ENCODE results near the gene ADAMTSL1.
"Not testable (repeated sequence)": the region's sequence is repeated elsewhere in the genome, so short reads cannot be mapped to it uniquely, and the experiment has no call there.

The ADAMTSL1 gene

DNA sequence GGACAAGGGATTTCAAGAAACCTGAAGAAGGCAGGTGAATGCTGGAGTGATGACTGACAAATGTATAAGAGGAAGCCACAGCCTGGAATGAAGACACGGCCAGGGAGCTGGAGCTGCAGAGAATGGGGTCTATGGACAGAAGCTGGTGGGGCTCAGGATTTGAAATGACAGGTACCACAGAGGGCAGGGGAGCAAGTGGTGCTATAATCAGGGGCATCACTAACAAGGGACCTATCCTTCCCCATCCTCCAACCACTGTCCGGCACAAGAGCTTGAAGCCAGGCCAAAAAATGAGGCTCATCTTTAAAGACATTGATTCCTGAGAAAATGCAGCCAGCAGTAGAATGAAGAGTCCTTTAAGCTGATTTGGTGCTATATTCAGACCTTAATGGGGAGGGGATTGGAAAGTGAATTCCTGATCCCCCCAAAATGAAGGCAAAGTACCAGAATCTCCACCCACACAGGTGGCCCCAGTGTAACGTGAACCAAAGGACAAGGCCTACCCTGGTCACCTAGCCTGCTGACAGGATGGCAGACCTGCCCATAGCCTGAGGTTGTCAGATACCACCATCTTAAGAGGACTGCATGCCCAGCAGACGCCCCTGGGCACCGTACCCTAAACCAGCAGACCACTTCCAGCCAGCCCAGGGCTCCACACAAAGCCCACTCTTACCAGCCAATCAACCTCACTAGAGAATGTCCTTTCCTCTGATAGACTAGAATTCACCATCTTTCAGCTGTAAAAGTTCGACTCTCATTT is 449.9 kb downstream of the ADAMTSL1 start:
- no peaks in the 10 kb centered on the region for H3K27me3 ChIP-seq (ENCODE audit: control insufficient read depth in 2 of 2, insufficient read depth in 2 of 2, low read length in 2 of 2)
- H3K9ac ChIP-seq (ENCODE audit: low read depth in 1 of 2, low read length in 2 of 2): no peak overlapping the region
- no peaks in the 10 kb centered on the region for H3K9me3 ChIP-seq (ENCODE audit: control insufficient read depth in 2 of 2, low read length in 2 of 2)
- H3K36me3 ChIP-seq (ENCODE audit: control insufficient read depth in 2 of 2, insufficient read depth in 2 of 2, low read length in 2 of 2): no peaks in the 10 kb centered on the region
- H3K27ac ChIP-seq (ENCODE audit: low read depth in 2 of 2, low read length in 2 of 2): no peak overlapping the region
- H3K4me1 ChIP-seq (ENCODE audit: control insufficient read depth in 2 of 2, insufficient read depth in 2 of 2, low read length in 2 of 2): peaks cover 0 to 4% of the 10 kb centered on the region in 2 donors
- H3K4me3 ChIP-seq (ENCODE audit: low read length in 2 of 2): no peak overlapping the region

DNA sequence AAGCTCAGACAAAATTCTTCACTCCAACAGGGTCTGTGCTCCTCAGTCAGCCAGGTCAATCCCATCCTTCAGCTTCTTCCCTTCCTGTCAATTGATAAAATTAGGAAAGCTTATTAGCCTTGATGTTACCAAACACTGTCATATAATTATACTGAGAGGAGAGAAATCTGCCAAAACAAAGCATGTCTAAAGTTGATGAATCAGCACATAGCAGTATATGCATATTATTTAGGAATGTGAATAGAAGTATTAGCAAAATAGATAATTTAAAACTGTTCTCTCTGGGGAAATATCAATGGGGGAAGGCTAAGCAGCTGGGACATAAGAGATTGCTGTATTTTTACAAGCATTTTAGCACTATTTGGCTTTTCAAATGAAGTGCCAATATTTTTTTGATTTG is 451.9 kb downstream of the ADAMTSL1 start:
- Histone ChIP-seq H3K27me3 (ENCODE audit: control insufficient read depth in 2 of 2, insufficient read depth in 2 of 2, low read length in 2 of 2) (no peaks in the 10 kb centered on the region), H3K9me3 (ENCODE audit: control insufficient read depth in 2 of 2, low read length in 2 of 2) (no peaks in the 10 kb centered on the region), H3K27ac (ENCODE audit: low read depth in 2 of 2, low read length in 2 of 2) (no peak overlapping the region), H3K4me3 (ENCODE audit: low read length in 2 of 2) (no peak overlapping the region), H3K4me1 (ENCODE audit: control insufficient read depth in 2 of 2, insufficient read depth in 2 of 2, low read length in 2 of 2) (no peaks in the 10 kb centered on the region), H3K36me3 (ENCODE audit: control insufficient read depth in 2 of 2, insufficient read depth in 2 of 2, low read length in 2 of 2) (no peaks in the 10 kb centered on the region), H3K9ac (ENCODE audit: low read depth in 1 of 2, low read length in 2 of 2) (no peak overlapping the region)

DNA sequence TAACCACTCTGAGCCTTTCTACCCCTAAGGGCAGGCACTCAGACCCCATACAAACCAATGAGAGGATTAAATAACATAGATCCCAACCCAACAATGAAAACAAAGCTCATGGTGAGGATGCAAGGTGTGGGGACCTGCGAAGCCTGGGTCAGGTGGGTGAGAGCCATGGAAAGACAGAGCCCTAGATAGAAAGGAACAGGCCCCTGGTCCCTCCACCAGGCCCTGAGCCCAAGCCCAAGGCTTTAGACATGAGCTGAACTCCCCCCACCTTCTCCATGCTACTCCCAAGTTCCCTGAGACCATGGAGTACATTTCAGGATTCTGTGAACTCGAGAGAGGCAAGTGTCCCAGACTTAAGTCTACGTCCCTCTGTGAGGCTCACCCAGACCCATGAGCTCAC is 452.6 kb downstream of the ADAMTSL1 start:
- Histone ChIP-seq H3K4me1 (ENCODE audit: control insufficient read depth in 2 of 2, insufficient read depth in 2 of 2, low read length in 2 of 2) (no peaks in the 10 kb centered on the region), H3K27me3 (ENCODE audit: control insufficient read depth in 2 of 2, insufficient read depth in 2 of 2, low read length in 2 of 2) (no peaks in the 10 kb centered on the region), H3K36me3 (ENCODE audit: control insufficient read depth in 2 of 2, insufficient read depth in 2 of 2, low read length in 2 of 2) (no peaks in the 10 kb centered on the region), H3K9ac (ENCODE audit: low read depth in 1 of 2, low read length in 2 of 2) (no peak overlapping the region), H3K27ac (ENCODE audit: low read depth in 2 of 2, low read length in 2 of 2) (no peak overlapping the region), H3K4me3 (ENCODE audit: low read length in 2 of 2) (no peak overlapping the region), H3K9me3 (ENCODE audit: control insufficient read depth in 2 of 2, low read length in 2 of 2) (no peaks in the 10 kb centered on the region)

DNA sequence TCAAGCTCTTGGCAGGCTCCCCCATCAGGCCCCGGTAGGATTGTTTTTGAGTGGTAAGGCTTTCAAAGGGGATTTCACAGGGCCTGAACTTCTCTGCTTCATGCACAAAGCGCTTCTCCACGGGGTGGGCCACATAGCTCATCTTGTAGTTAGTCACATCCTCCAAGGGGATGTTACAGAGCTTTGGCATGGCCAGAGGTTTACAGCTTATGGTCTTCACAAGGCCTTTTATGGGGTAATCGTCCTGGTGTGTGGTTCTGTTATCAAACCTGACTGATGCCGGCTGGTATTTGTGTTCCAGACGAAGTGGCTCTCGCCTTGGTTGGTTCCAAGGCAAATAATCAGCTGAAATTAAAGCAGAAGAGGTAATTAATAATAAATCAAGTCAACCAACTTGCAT is 454.8 kb downstream of the ADAMTSL1 start:
- H3K4me1 ChIP-seq (ENCODE audit: control insufficient read depth in 2 of 2, insufficient read depth in 2 of 2, low read length in 2 of 2): no peaks in the 10 kb centered on the region
- H3K9me3 ChIP-seq (ENCODE audit: control insufficient read depth in 2 of 2, low read length in 2 of 2): no peaks in the 10 kb centered on the region
- H3K27ac ChIP-seq (ENCODE audit: low read depth in 2 of 2, low read length in 2 of 2): no peak overlapping the region
- H3K9ac ChIP-seq (ENCODE audit: low read depth in 1 of 2, low read length in 2 of 2): no peak overlapping the region
- H3K36me3 ChIP-seq (ENCODE audit: control insufficient read depth in 2 of 2, insufficient read depth in 2 of 2, low read length in 2 of 2): no peaks in the 10 kb centered on the region
- no peak overlapping the region for H3K4me3 ChIP-seq (ENCODE audit: low read length in 2 of 2)
- H3K27me3 ChIP-seq (ENCODE audit: control insufficient read depth in 2 of 2, insufficient read depth in 2 of 2, low read length in 2 of 2): no peaks in the 10 kb centered on the region

DNA sequence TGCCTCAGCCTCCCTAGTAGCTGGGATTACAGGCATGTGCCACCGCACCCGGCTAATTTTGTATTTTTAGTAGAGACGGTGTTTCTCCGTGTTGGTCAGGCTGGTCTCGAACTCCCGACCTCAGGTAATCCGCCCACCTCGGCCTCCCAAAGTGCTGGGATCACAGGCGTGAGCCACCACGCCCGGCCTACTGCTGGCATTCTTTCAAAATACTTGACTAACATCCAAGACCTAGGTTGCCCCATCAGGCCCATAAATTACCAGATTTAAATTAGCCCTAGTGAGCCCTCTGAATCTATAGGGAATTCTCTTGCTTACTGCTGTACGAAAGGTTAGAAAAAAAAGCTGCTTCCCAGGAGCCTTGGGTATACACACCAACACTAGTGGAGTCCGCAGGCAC is 456.7 kb downstream of the ADAMTSL1 start:
- not testable (repeated sequence) for H3K36me3 ChIP-seq (ENCODE audit: control insufficient read depth in 2 of 2, insufficient read depth in 2 of 2, low read length in 2 of 2); H3K27me3 ChIP-seq (ENCODE audit: control insufficient read depth in 2 of 2, insufficient read depth in 2 of 2, low read length in 2 of 2); H3K9ac ChIP-seq (ENCODE audit: low read depth in 1 of 2, low read length in 2 of 2); H3K9me3 ChIP-seq (ENCODE audit: control insufficient read depth in 2 of 2, low read length in 2 of 2); H3K4me3 ChIP-seq (ENCODE audit: low read length in 2 of 2); H3K27ac ChIP-seq (ENCODE audit: low read depth in 2 of 2, low read length in 2 of 2); H3K4me1 ChIP-seq (ENCODE audit: control insufficient read depth in 2 of 2, insufficient read depth in 2 of 2, low read length in 2 of 2)

DNA sequence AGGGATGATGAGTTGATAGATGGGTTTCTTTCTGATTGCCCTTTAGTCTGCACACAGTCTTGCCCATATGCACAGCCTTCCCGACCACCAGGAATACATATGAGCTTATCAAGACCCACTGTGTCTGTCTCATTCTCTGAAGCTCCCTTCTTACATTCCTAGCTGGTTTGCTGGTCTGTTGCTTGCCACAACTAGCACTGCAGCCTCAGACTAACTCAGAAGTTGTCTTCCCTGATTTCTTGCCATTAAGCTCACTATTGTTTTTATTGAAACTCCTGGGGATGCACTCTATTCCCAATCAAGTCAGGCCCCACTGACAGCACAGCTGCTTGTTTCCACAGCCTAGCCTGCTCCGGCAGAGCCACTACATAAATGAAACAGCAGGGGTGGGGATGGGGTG is 461.6 kb downstream of the ADAMTSL1 start:
- H3K27me3 ChIP-seq (ENCODE audit: control insufficient read depth in 2 of 2, insufficient read depth in 2 of 2, low read length in 2 of 2): no peaks in the 10 kb centered on the region

DNA sequence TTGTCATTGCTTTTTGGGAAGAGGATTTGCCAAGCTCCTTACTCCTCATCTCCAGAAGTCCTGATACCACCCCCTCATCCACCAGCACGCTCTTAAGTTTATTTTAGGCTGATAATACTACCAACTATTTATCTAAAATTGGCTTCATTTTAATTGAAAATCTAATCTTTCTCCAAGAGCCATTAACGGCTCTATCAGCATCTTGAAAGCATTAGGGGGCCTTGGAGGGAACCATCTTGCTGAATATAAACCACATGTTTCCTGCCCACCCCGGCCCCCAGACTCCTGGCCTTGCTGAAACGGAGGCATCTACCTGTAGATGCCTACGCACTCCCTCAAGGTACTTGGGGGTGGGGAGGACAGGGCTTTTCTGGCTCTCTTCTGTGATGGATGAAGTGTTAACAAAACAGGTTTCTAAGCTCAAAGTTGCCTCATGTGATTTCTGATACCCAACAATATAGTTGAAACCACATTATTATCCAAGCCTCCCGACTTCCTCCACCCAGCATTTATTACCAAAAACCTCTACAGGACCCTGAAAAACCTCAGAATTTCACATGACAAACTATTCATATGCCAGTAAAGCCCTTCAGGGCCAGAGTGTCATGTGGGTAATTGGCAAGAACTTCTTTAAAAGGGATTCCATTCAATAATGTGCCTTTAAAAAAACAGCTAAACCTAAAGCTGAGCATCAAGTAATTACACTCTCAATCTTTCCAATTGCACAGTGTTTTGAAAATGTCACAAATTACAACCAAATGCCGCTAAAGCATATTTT is 462.3 kb downstream of the ADAMTSL1 start:
- Histone ChIP-seq H3K4me3 (ENCODE audit: low read length in 2 of 2) (no peak overlapping the region), H3K9ac (ENCODE audit: low read depth in 1 of 2, low read length in 2 of 2) (no peak overlapping the region), H3K4me1 (ENCODE audit: control insufficient read depth in 2 of 2, insufficient read depth in 2 of 2, low read length in 2 of 2) (no peaks in the 10 kb centered on the region), H3K27me3 (ENCODE audit: control insufficient read depth in 2 of 2, insufficient read depth in 2 of 2, low read length in 2 of 2) (no peaks in the 10 kb centered on the region), H3K36me3 (ENCODE audit: control insufficient read depth in 2 of 2, insufficient read depth in 2 of 2, low read length in 2 of 2) (no peaks in the 10 kb centered on the region), H3K27ac (ENCODE audit: low read depth in 2 of 2, low read length in 2 of 2) (no peak overlapping the region), H3K9me3 (ENCODE audit: control insufficient read depth in 2 of 2, low read length in 2 of 2) (no peaks in the 10 kb centered on the region)

More for the DNA sequence above, 461.6 kb downstream of the ADAMTSL1 start:
- H3K9ac ChIP-seq (ENCODE audit: low read depth in 1 of 2, low read length in 2 of 2): no peak overlapping the region
- no peak overlapping the region for H3K27ac ChIP-seq (ENCODE audit: low read depth in 2 of 2, low read length in 2 of 2)
- no peaks in the 10 kb centered on the region for H3K36me3 ChIP-seq (ENCODE audit: control insufficient read depth in 2 of 2, insufficient read depth in 2 of 2, low read length in 2 of 2)
- no peaks in the 10 kb centered on the region for H3K9me3 ChIP-seq (ENCODE audit: control insufficient read depth in 2 of 2, low read length in 2 of 2)
- no peak overlapping the region for H3K4me3 ChIP-seq (ENCODE audit: low read length in 2 of 2)
- H3K4me1 ChIP-seq (ENCODE audit: control insufficient read depth in 2 of 2, insufficient read depth in 2 of 2, low read length in 2 of 2): no peaks in the 10 kb centered on the region

DNA sequence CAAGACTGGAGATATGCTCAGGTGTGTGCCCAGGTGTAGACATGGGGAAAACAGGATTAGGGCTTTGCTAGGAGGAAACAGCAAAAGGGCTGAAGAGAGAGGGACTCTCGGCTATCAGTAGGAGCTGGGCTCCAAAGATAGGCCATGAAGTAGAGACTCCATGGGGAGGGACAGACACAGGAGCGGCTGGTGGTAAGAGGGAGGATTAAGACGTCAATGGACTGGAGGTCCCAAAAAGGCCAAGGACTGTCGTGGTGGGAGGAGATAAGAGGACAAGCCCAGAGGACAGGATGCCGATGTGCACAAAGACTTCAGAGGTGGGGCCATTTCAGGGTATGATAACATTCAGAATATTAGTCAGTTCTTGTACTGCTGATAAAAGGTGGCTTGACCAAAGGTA is 466.0 kb downstream of the ADAMTSL1 start:
- Histone ChIP-seq H3K9me3 (ENCODE audit: control insufficient read depth in 2 of 2, low read length in 2 of 2) (no peaks in the 10 kb centered on the region), H3K4me1 (ENCODE audit: control insufficient read depth in 2 of 2, insufficient read depth in 2 of 2, low read length in 2 of 2) (no peaks in the 10 kb centered on the region), H3K27me3 (ENCODE audit: control insufficient read depth in 2 of 2, insufficient read depth in 2 of 2, low read length in 2 of 2) (no peaks in the 10 kb centered on the region), H3K27ac (ENCODE audit: low read depth in 2 of 2, low read length in 2 of 2) (no peak overlapping the region), H3K9ac (ENCODE audit: low read depth in 1 of 2, low read length in 2 of 2) (no peak overlapping the region), H3K36me3 (ENCODE audit: control insufficient read depth in 2 of 2, insufficient read depth in 2 of 2, low read length in 2 of 2) (no peaks in the 10 kb centered on the region), H3K4me3 (ENCODE audit: low read length in 2 of 2) (no peak overlapping the region)

DNA sequence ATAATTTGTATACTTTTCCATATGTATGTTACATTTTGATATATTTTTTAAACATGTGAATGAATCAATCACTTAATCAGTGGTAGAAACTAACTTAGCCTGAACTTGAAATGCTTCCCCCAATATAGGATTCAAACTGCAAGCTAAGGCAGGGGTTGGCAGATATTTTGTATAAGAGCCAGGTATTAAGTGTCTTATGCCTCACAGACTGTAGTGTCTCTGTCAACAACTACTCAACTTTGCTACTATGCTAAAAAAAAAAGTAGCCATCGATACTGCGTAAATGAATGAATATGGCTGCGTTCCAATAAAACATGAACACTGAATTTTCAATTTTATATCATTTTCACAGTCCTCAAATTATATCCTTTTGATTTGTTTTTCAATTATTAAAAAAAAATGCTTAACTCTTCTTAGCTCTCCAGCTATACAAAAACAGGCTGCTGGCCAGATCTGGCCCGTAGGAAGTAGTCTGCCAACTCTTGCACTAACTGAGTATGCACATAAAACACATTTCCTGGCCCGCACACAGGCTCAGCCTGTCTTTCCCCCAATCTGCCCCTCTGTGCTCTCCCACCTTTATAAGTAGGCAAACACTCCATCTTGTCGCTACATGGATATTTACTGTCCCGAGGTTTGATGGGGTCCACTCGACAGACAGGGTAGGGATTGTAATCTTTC is 467.2 kb downstream of the ADAMTSL1 start:
- H3K36me3 ChIP-seq (ENCODE audit: control insufficient read depth in 2 of 2, insufficient read depth in 2 of 2, low read length in 2 of 2): no peaks in the 10 kb centered on the region
- no peak overlapping the region for H3K27ac ChIP-seq (ENCODE audit: low read depth in 2 of 2, low read length in 2 of 2)
- H3K4me1 ChIP-seq (ENCODE audit: control insufficient read depth in 2 of 2, insufficient read depth in 2 of 2, low read length in 2 of 2): no peaks in the 10 kb centered on the region
- no peaks in the 10 kb centered on the region for H3K9me3 ChIP-seq (ENCODE audit: control insufficient read depth in 2 of 2, low read length in 2 of 2)
- H3K4me3 ChIP-seq (ENCODE audit: low read length in 2 of 2): no peak overlapping the region
- no peaks in the 10 kb centered on the region for H3K27me3 ChIP-seq (ENCODE audit: control insufficient read depth in 2 of 2, insufficient read depth in 2 of 2, low read length in 2 of 2)
- H3K9ac ChIP-seq (ENCODE audit: low read depth in 1 of 2, low read length in 2 of 2): no peak overlapping the region

DNA sequence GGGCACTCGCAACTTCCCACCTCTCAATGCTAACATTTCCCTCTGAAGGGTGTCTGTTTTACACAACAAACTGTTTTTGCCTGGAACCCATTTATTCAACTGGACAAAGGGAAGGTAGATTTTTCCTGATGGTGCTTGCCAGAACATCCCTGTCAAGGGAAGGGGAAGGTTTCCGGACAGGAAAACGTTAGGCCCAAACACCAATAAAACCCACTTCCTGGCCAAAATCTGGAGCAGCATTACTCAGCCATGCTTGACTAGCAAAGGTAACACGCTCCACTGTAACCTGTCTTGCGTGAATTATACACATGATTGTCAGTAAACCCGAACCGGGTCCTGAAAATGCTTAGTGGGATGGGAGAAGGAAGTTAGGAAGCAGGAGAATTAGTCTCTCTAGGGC is 468.8 kb downstream of the ADAMTSL1 start:
- Histone ChIP-seq H3K27ac (ENCODE audit: low read depth in 2 of 2, low read length in 2 of 2) (no peak overlapping the region), H3K27me3 (ENCODE audit: control insufficient read depth in 2 of 2, insufficient read depth in 2 of 2, low read length in 2 of 2) (no peaks in the 10 kb centered on the region), H3K9ac (ENCODE audit: low read depth in 1 of 2, low read length in 2 of 2) (no peak overlapping the region), H3K4me1 (ENCODE audit: control insufficient read depth in 2 of 2, insufficient read depth in 2 of 2, low read length in 2 of 2) (no peaks in the 10 kb centered on the region), H3K4me3 (ENCODE audit: low read length in 2 of 2) (no peak overlapping the region), H3K9me3 (ENCODE audit: control insufficient read depth in 2 of 2, low read length in 2 of 2) (no peaks in the 10 kb centered on the region), H3K36me3 (ENCODE audit: control insufficient read depth in 2 of 2, insufficient read depth in 2 of 2, low read length in 2 of 2) (no peaks in the 10 kb centered on the region)
